ENCODE results near the gene SMARCB1.

Gene SMARCB1

GRCh38 chr22:23789638-23790037 lies 2.9 kb downstream of the SMARCB1 start:
- TF ChIP-seq CTCF (IDR thresholded peaks at IDR 0.05; ENCODE audit: low read depth, low read length) = no peak
- no peak for DNase-seq (ENCODE audit: low read depth in 2 of 2)

GRCh38 chr22:23790819-23791737 lies 4.3 kb downstream of the SMARCB1 start:
- TF ChIP-seq CTCF (IDR thresholded peaks at IDR 0.05; ENCODE audit: low read depth, low read length) = no peak
- no peak overlapping the region for H3K4me3 ChIP-seq (replicated peaks in 1 of 2; ENCODE audit: low read depth in 2 of 2, low read length in 2 of 2)
- DNase-seq (ENCODE audit: low read depth in 2 of 2) = peak in 1 of 2 donors; percentile 76

More at GRCh38 chr22:23789638-23790037, 2.9 kb downstream of the SMARCB1 start:
- no peak overlapping the region for H3K4me3 ChIP-seq (replicated peaks in 1 of 2; ENCODE audit: low read depth in 2 of 2, low read length in 2 of 2)

- no peak for DNase-seq (ENCODE audit: low read depth in 2 of 2)
- no peak overlapping the region for H3K4me3 ChIP-seq (replicated peaks in 1 of 2; ENCODE audit: low read depth in 2 of 2, low read length in 2 of 2)
- TF ChIP-seq CTCF (IDR thresholded peaks at IDR 0.05; ENCODE audit: low read depth, low read length) = no peak
These were observed 5.2 kb downstream of the SMARCB1 start for GRCh38 chr22:23791738-23792645.

- no peak overlapping the region for H3K4me3 ChIP-seq (replicated peaks in 1 of 2; ENCODE audit: low read depth in 2 of 2, low read length in 2 of 2)
- no peak for TF ChIP-seq CTCF (IDR thresholded peaks at IDR 0.05; ENCODE audit: low read depth, low read length)
- DNase-seq (ENCODE audit: low read depth in 2 of 2) = no peak
These were observed 6.6 kb downstream of the SMARCB1 start for GRCh38 chr22:23793326-23793725.

GRCh38 chr22:23796461-23796860 lies 9.7 kb downstream of the SMARCB1 start:
- no peak overlapping the region for H3K4me3 ChIP-seq (replicated peaks in 1 of 2; ENCODE audit: low read depth in 2 of 2, low read length in 2 of 2)
- peak in 1 of 2 donors; percentile 39 for DNase-seq (ENCODE audit: low read depth in 2 of 2)
- TF ChIP-seq CTCF (IDR thresholded peaks at IDR 0.05; ENCODE audit: low read depth, low read length) = no peak

- TF ChIP-seq CTCF (IDR thresholded peaks at IDR 0.05; ENCODE audit: low read depth, low read length) = no peak
- H3K4me3 ChIP-seq (replicated peaks in 1 of 2; ENCODE audit: low read depth in 2 of 2, low read length in 2 of 2) = no peak overlapping the region
- DNase-seq (ENCODE audit: low read depth in 2 of 2) = no peak
These were observed 13.8 kb downstream of the SMARCB1 start for GRCh38 chr22:23800297-23801237.

Data from cardiac fibroblast (primary cell).